ENCODE measurements around the gene DOCK9. TPM values are rescaled to one million over a fixed set of nuclear protein-coding genes. Genes with fewer than 3 reads are reported as not detected.

DOCK9 gene
- total and polyA plus RNA-seq, 2 donors (not counting 1 experiment from before 2014, with no cell fraction given): 18.5 to 28.0 TPM

- Histone ChIP-seq H4K20me1 (ENCODE audit: control insufficient read depth, insufficient read depth, low read length, poor library complexity, severe bottlenecking) (no peaks in the 10 kb centered on the region), H3K27ac (ENCODE audit: low read length in 2 of 2) (no peak overlapping the region), H3K4me2 (replicated peaks; ENCODE audit: low read depth, low read length, poor library complexity, severe bottlenecking) (no peak overlapping the region), H3K79me2 (ENCODE audit: control insufficient read depth, insufficient read depth, low read length) (no peaks in the 10 kb centered on the region), H3K4me3 (ENCODE audit: control extremely low read depth in 1 of 5, extremely low read depth in 1 of 5, insufficient read depth in 1 of 5, low read depth in 2 of 5, low read length in 4 of 5) (no peak overlapping the region), H3K27me3 (replicated peaks in 1 of 4; ENCODE audit: control extremely low read depth in 1 of 4, control insufficient read depth in 3 of 4, insufficient read depth in 4 of 4, low read length in 3 of 4) (no peaks in the 10 kb centered on the region), H3K9me3 (ENCODE audit: control extremely low read depth in 1 of 3, control insufficient read depth in 2 of 3, insufficient read depth in 1 of 3, low read length in 2 of 3) (no peaks in the 10 kb centered on the region), H2AFZ (ENCODE audit: insufficient read depth, low read depth, low read length, poor library complexity, severe bottlenecking) (no peak overlapping the region), H3K9ac (ENCODE audit: low read length) (no peak overlapping the region), H3K4me1 (ENCODE audit: control insufficient read depth in 2 of 2, insufficient read depth in 2 of 2, low read length in 2 of 2) (no peaks in the 10 kb centered on the region), H3K36me3 (replicated peaks in 1 of 2; ENCODE audit: control extremely low read depth in 1 of 2, control insufficient read depth in 1 of 2, extremely low read depth in 1 of 2, insufficient read depth in 2 of 2, low read length in 1 of 2) (peaks cover 0 to 2% of the 10 kb centered on the region in 2 experiments)
- H3K4me3 Mint-ChIP-seq: no peak overlapping the region
- peaks cover 2% of the 10 kb centered on the region for H3K4me1 Mint-ChIP-seq
- no peaks in the 10 kb centered on the region for H3K27me3 Mint-ChIP-seq
- intact Hi-C loops (cut with micrococcal nuclease): loop anchor here (5.0 kb wide), 2 partner anchors 168 to 192 kb away; no protein-coding TSS in a partner anchor
- WGBS (ENCODE audit: insufficient coverage): 24% methylated on average over 10 of the region's 14 CpGs
- TF ChIP-seq EZH2 (IDR thresholded peaks at IDR 0.05; ENCODE audit: borderline replicate concordance, insufficient read depth, low read depth, low read length, poor library complexity, severe bottlenecking): no peak
- TF ChIP-seq, protein P1, sequence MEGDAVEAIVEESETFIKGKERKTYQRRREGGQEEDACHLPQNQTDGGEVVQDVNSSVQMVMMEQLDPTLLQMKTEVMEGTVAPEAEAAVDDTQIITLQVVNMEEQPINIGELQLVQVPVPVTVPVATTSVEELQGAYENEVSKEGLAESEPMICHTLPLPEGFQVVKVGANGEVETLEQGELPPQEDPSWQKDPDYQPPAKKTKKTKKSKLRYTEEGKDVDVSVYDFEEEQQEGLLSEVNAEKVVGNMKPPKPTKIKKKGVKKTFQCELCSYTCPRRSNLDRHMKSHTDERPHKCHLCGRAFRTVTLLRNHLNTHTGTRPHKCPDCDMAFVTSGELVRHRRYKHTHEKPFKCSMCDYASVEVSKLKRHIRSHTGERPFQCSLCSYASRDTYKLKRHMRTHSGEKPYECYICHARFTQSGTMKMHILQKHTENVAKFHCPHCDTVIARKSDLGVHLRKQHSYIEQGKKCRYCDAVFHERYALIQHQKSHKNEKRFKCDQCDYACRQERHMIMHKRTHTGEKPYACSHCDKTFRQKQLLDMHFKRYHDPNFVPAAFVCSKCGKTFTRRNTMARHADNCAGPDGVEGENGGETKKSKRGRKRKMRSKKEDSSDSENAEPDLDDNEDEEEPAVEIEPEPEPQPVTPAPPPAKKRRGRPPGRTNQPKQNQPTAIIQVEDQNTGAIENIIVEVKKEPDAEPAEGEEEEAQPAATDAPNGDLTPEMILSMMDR (IDR thresholded peaks at IDR 0.05): peak; percentile 80
- no peak overlapping the region for H3K27ac Mint-ChIP-seq
- ChIA-PET CTCF (interaction anchor here (0.9 to 1.9 kb wide), 13 partner anchors 9 to 1674 kb away, joined by 3 to 14 read pairs (median 4); no protein-coding TSS in a partner anchor), POLR2A (no interaction called here)
- peak; percentile 77 for ATAC-seq (ENCODE audit: low read depth)
- no peaks in the 10 kb centered on the region for H3K9me3 Mint-ChIP-seq (ENCODE audit: insufficient read depth)
- DNase-seq: peak; percentile 39
Measured at GRCh38 chr13:98839856-98840769, 137.8 kb downstream of the DOCK9 start.

DNA sequence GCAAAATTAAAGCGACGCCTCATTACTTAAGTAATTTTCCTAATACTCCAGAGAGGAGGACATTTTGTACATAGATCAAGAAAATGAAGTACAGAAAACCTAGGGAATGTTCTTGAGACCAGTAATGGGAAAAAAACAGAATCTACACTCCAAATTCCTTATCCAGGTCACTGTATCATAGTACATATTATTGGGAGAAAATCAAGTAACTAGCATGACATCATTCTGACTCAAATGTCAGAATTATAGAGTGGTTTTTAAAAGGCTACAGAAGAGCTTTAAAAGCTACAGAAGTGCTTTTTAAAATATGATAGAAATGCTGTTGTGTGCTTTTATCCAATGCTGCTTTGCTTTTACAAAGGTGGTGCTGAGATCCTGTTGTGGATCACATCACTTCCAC is 139.1 kb downstream of the DOCK9 start:
- H3K9me3 ChIP-seq (ENCODE audit: control extremely low read depth in 1 of 3, control insufficient read depth in 2 of 3, insufficient read depth in 1 of 3, low read length in 2 of 3): no peaks in the 10 kb centered on the region
- no peak overlapping the region for H3K4me3 ChIP-seq (ENCODE audit: control extremely low read depth in 1 of 5, extremely low read depth in 1 of 5, insufficient read depth in 1 of 5, low read depth in 2 of 5, low read length in 4 of 5)
- H3K36me3 ChIP-seq (replicated peaks in 1 of 2; ENCODE audit: control extremely low read depth in 1 of 2, control insufficient read depth in 1 of 2, extremely low read depth in 1 of 2, insufficient read depth in 2 of 2, low read length in 1 of 2): no peaks in the 10 kb centered on the region
- H4K20me1 ChIP-seq (ENCODE audit: control insufficient read depth, insufficient read depth, low read length, poor library complexity, severe bottlenecking): no peaks in the 10 kb centered on the region
- H3K9me3 Mint-ChIP-seq (ENCODE audit: insufficient read depth): no peaks in the 10 kb centered on the region
- no peak overlapping the region for H3K4me2 ChIP-seq (replicated peaks; ENCODE audit: low read depth, low read length, poor library complexity, severe bottlenecking)
- H3K9ac ChIP-seq (ENCODE audit: low read length): no peak overlapping the region
- no peaks in the 10 kb centered on the region for H3K27me3 ChIP-seq (replicated peaks in 1 of 4; ENCODE audit: control extremely low read depth in 1 of 4, control insufficient read depth in 3 of 4, insufficient read depth in 4 of 4, low read length in 3 of 4)
- ATAC-seq (ENCODE audit: low read depth) (no peak), DNase-seq (no peak)
- no peak overlapping the region for H2AFZ ChIP-seq (ENCODE audit: insufficient read depth, low read depth, low read length, poor library complexity, severe bottlenecking)
- no peak overlapping the region for H3K27ac ChIP-seq (ENCODE audit: low read length in 2 of 2)
- WGBS (ENCODE audit: insufficient coverage): no CpG with 5 or more reads among the region's 2 CpGs
- H3K4me1 Mint-ChIP-seq: peaks cover 2% of the 10 kb centered on the region
- H3K27me3 Mint-ChIP-seq: no peaks in the 10 kb centered on the region
- ChIA-PET POLR2A (no interaction called here), CTCF (interaction anchor here (0.7 to 1.6 kb wide), 4 partner anchors 11 to 36 kb away, joined by 3 to 8 read pairs (median 3); no protein-coding TSS in a partner anchor)
- no peak overlapping the region for H3K27ac Mint-ChIP-seq
- H3K4me3 Mint-ChIP-seq: no peak overlapping the region
- intact Hi-C loops (cut with micrococcal nuclease): no loop called here
- TF ChIP-seq, protein P1 (IDR thresholded peaks at IDR 0.05): no peak
- TF ChIP-seq EZH2 (IDR thresholded peaks at IDR 0.05; ENCODE audit: borderline replicate concordance, insufficient read depth, low read depth, low read length, poor library complexity, severe bottlenecking): no peak
- no peaks in the 10 kb centered on the region for H3K79me2 ChIP-seq (ENCODE audit: control insufficient read depth, insufficient read depth, low read length)
- no peaks in the 10 kb centered on the region for H3K4me1 ChIP-seq (ENCODE audit: control insufficient read depth in 2 of 2, insufficient read depth in 2 of 2, low read length in 2 of 2)
